B cell (primary cell): ENCODE measurements around the gene ITSN2. TPM values are rescaled to one million over a fixed set of nuclear protein-coding genes. Genes with fewer than 3 reads are reported as not detected.

Experiments used
- ATAC-seq: fragments of 200-7000 bp; cut with Tn5 transposase; one replicate; pipeline ENCODE4 v1.10.0; 2021; ENCODE audit warnings: low read depth, mild to moderate bottlenecking, moderate number of reproducible peaks, moderate library complexity
- CTCF ChIA-PET: fragments of 350-600 bp; sonication (Branson Sonifier 250); formaldehyde crosslinking; loops from one replicate; lab custom pipeline; 2021; ENCODE audit warnings: antibody characterized with exemption, inconsistent platforms; lab: Charles Lee
- POLR2A ChIA-PET: fragments of 350-600 bp; sonication (Branson Sonifier 250); formaldehyde crosslinking; loops from one replicate; lab custom pipeline; 2021; ENCODE audit warnings: antibody characterized with exemption; lab: Charles Lee
- DNase-seq: peaks from one replicate; pipeline ENCODE4 v3.0.0; 2013
- H2AFZ ChIP-seq: 2 replicates; pipeline ENCODE4 v1.6.1; 2012; ENCODE audit warnings: mild to moderate bottlenecking, low read depth, low read length; ENCODE audit not compliant: insufficient read depth, poor library complexity, severe bottlenecking
- H3K27ac ChIP-seq, 2 donors: 1 replicate in 1 of 2; 2 replicates in 1 of 2; pipeline ENCODE4 v1.5.1; 2012 to 2013; ENCODE audit warnings: low read length in 2 of 2, mild to moderate bottlenecking in 2 of 2, moderate library complexity in 1 of 2
- H3K27me3 ChIP-seq, 4 experiments: fragments of 200-600 bp in 1 of 4; sonication (generic) in 1 of 4; replicated peaks in 1 of 4; 1 replicate in 2 of 4; 2 replicates in 2 of 4; pipeline versions ENCODE4 v1.6.1 to v1.7.0; 2013 to 2016; ENCODE audit warnings: low read length in 3 of 4, mild to moderate bottlenecking in 2 of 4, mixed read lengths in 1 of 4, moderate library complexity in 1 of 4; ENCODE audit not compliant: insufficient read depth in 4 of 4, control insufficient read depth in 3 of 4; ENCODE audit errors: control extremely low read depth in 1 of 4
- H3K36me3 ChIP-seq, 2 experiments: replicated peaks in 1 of 2; 1 replicate in 1 of 2; 2 replicates in 1 of 2; pipeline versions ENCODE4 v1.6.1 to v1.7.1; 2013; ENCODE audit warnings: low read length in 1 of 2; ENCODE audit not compliant: insufficient read depth in 2 of 2, control insufficient read depth in 1 of 2; ENCODE audit errors: control extremely low read depth in 1 of 2, extremely low read depth in 1 of 2
- H3K4me1 ChIP-seq, 2 donors: fragments of 200-600 bp in 1 of 2; sonication (generic) in 1 of 2; 1 replicate in 1 of 2; 2 replicates in 1 of 2; pipeline versions ENCODE4 v1.5.1 to v1.6.1; 2013 to 2017; ENCODE audit warnings: low read length in 2 of 2; ENCODE audit not compliant: control insufficient read depth in 2 of 2, insufficient read depth in 2 of 2
- H3K4me2 ChIP-seq: replicated peaks from 2 replicates; pipeline ENCODE3; 2012; ENCODE audit warnings: mild to moderate bottlenecking, low read depth, low read length; ENCODE audit not compliant: poor library complexity, severe bottlenecking
- H3K4me3 ChIP-seq, 5 experiments: fragments of 200-600 bp in 1 of 5; sonication (generic) in 1 of 5; 1 replicate in 3 of 5; 2 replicates in 2 of 5; pipeline versions ENCODE4 v1.5.1 to v1.7.0; 2011 to 2016; ENCODE audit warnings: low read length in 4 of 5, mild to moderate bottlenecking in 4 of 5, low read depth in 2 of 5, control low read depth in 1 of 5, moderate library complexity in 1 of 5; ENCODE audit not compliant: insufficient read depth in 1 of 5; ENCODE audit errors: control extremely low read depth in 1 of 5, extremely low read depth in 1 of 5
- H3K79me2 ChIP-seq: fragments of 200-600 bp; sonication (generic); one replicate; pipeline ENCODE4 v1.6.0; 2016; ENCODE audit warnings: low read length; ENCODE audit not compliant: control insufficient read depth, insufficient read depth
- H3K9ac ChIP-seq: fragments of 200-600 bp; sonication (generic); 2 replicates; pipeline ENCODE4 v1.6.1; 2017; ENCODE audit warnings: mild to moderate bottlenecking, low read length, moderate library complexity
- H3K9me3 ChIP-seq, 3 donors: one replicate each; pipeline versions ENCODE4 v1.6.1 to v1.7.1; 2013; ENCODE audit warnings: low read length in 2 of 3; ENCODE audit not compliant: control insufficient read depth in 2 of 3, insufficient read depth in 1 of 3; ENCODE audit errors: control extremely low read depth in 1 of 3
- H4K20me1 ChIP-seq: 2 replicates; pipeline ENCODE4 v1.6.0; 2012; ENCODE audit warnings: mild to moderate bottlenecking, low read length; ENCODE audit not compliant: insufficient read depth, control insufficient read depth, poor library complexity, severe bottlenecking
- H3K27ac Mint-ChIP-seq: one replicate; pipeline ENCODE4 v1.8.0; 2021; ENCODE audit warnings: mixed read lengths
- H3K27me3 Mint-ChIP-seq: one replicate; pipeline ENCODE4 v1.8.0; 2021; ENCODE audit warnings: mixed read lengths
- H3K4me1 Mint-ChIP-seq: one replicate; pipeline ENCODE4 v1.8.0; 2021; ENCODE audit warnings: mixed read lengths
- H3K4me3 Mint-ChIP-seq: one replicate; pipeline ENCODE4 v1.8.0; 2021; ENCODE audit warnings: mixed read lengths
- H3K9me3 Mint-ChIP-seq: one replicate; pipeline ENCODE4 v1.8.0; 2022; ENCODE audit warnings: mixed read lengths; ENCODE audit not compliant: insufficient read depth
- CTCF ChIP-seq: fragments of 200-600 bp; IDR thresholded peaks from one replicate; pipeline ENCODE4 v1.8.0; 2022; ENCODE audit warnings: antibody characterized with exemption, mild to moderate bottlenecking
- EZH2 ChIP-seq: IDR thresholded peaks from 2 replicates; pipeline ENCODE4 v1.6.1; 2012; ENCODE audit warnings: borderline replicate concordance, low read depth, mild to moderate bottlenecking, moderate library complexity, low read length; ENCODE audit not compliant: insufficient read depth, poor library complexity, severe bottlenecking
- WGBS: methylation state at CpG from one replicate; pipeline ENCODE4 v1.1.5; 2013; ENCODE audit warnings: missing lambda C conversion rate; ENCODE audit not compliant: insufficient coverage; 5-methylcytosine and 5-hydroxymethylcytosine counted together
- intact Hi-C: fragments of 100-400 bp; cut with micrococcal nuclease; formaldehyde crosslinking; loops from one replicate; pipeline ENCODE4 v1.10.0; 2022
- polyA plus RNA-seq: library from polyadenylated mRNA; depleted of rRNA; stranded (reverse); fragments of >200 nt; gene quantifications from 2 replicates; pipeline ENCODE4 v1.2.3, GENCODE V29; 2012
- total RNA-seq, 2 donors: library from RNA; stranded (reverse); fragments of 120-200 nt in 1 of 2; gene quantifications; 1 replicate in 1 of 2; 2 replicates in 1 of 2; pipeline versions ENCODE4 v1.2.3 to v1.2.4, GENCODE V29; 2013 to 2022

The ITSN2 gene
- total and polyA plus RNA-seq, 2 donors (not counting 1 experiment from before 2014, with no cell fraction given), result 107 to 200 TPM

- no peak overlapping the region for H3K27ac ChIP-seq
- no peak overlapping the region for H3K4me3 ChIP-seq
- H3K79me2 ChIP-seq, result no peaks in the 10 kb centered on the region
- Mint-ChIP-seq H3K4me1 (no peaks in the 10 kb centered on the region), H3K4me3 (no peak overlapping the region), H3K9me3 (no peaks in the 10 kb centered on the region), H3K27ac (no peak overlapping the region), H3K27me3 (no peaks in the 10 kb centered on the region)
- no peak for DNase-seq
- intact Hi-C loops, result no loop called here
- H3K9me3 ChIP-seq, result no peaks in the 10 kb centered on the region
- no peak for ATAC-seq
- ChIA-PET POLR2A (no interaction called here), CTCF (no interaction called here)
- H3K4me2 ChIP-seq, result no peak overlapping the region
- no peak overlapping the region for H2AFZ ChIP-seq
- H3K9ac ChIP-seq, result no peak overlapping the region
- no peak for TF ChIP-seq CTCF
- TF ChIP-seq EZH2, result no peak
- H3K4me1 ChIP-seq, result no peaks in the 10 kb centered on the region
- no peaks in the 10 kb centered on the region for H4K20me1 ChIP-seq
- H3K27me3 ChIP-seq, result no peaks in the 10 kb centered on the region
- 100% methylated on average over 1 of the region's 5 CpGs for WGBS
- H3K36me3 ChIP-seq, result no peaks in the 10 kb centered on the region
These were observed 32.3 kb upstream of the ITSN2 start for GRCh38 chr2:24392542-24393059.

- intact Hi-C loops, result no loop called here
- no CpG with 5 or more reads among the region's 2 CpGs for WGBS
- no peaks in the 10 kb centered on the region for H3K9me3 ChIP-seq
- ChIA-PET CTCF (interaction anchor here (1.2 to 1.6 kb wide), 2 partner anchors 38 to 54 kb away, joined by 3 read pairs; no protein-coding TSS in a partner anchor), POLR2A (interaction anchor here (0.6 kb wide), 1 partner anchor 466 kb away, joined by 3 read pairs; no protein-coding TSS in a partner anchor)
- DNase-seq, result no peak
- H3K4me1 ChIP-seq, result no peaks in the 10 kb centered on the region
- H3K27me3 ChIP-seq, result no peaks in the 10 kb centered on the region
- no peak for TF ChIP-seq EZH2
- no peak for TF ChIP-seq CTCF
- Mint-ChIP-seq H3K27me3 (no peaks in the 10 kb centered on the region), H3K4me3 (no peak overlapping the region), H3K9me3 (no peaks in the 10 kb centered on the region), H3K27ac (no peak overlapping the region), H3K4me1 (peaks cover 5% of the 10 kb centered on the region)
- H3K27ac ChIP-seq, result no peak overlapping the region
- no peaks in the 10 kb centered on the region for H4K20me1 ChIP-seq
- peaks cover 6% of the 10 kb centered on the region for H3K79me2 ChIP-seq
- H2AFZ ChIP-seq, result no peak overlapping the region
- H3K4me3 ChIP-seq, result no peak overlapping the region
- no peaks in the 10 kb centered on the region for H3K36me3 ChIP-seq
- H3K9ac ChIP-seq, result no peak overlapping the region
- ATAC-seq, result no peak
- H3K4me2 ChIP-seq, result no peak overlapping the region
These were observed 25.0 kb upstream of the ITSN2 start for GRCh38 chr2:24385366-24385765.
